Panc1 (cell line): Measurements from ENCODE around the gene ZNF862. TPM values are rescaled to one million over a fixed set of nuclear protein-coding genes. Genes with fewer than 3 reads are reported as not detected.

Experiments
- ATAC-seq: fragments of 200-7000 bp; cut with Tn5 transposase; 2 replicates; pipeline ENCODE4 v1.9.1; 2020; ENCODE audit warnings: mild to moderate bottlenecking, moderate library complexity
- BruUV-seq: library from RNA; stranded (reverse); fragments of 400-500 nt; replicated peaks from 2 replicates; lab custom pipeline; 2021; lab: Mats Ljungman, UMichigan
- CTCF ChIA-PET: fragments of 300-600 bp; sonication (Branson Sonifier 250); formaldehyde crosslinking; loops from one replicate; lab custom pipeline; 2022; ENCODE audit warnings: antibody characterized with exemption; lab: Charles Lee
- POLR2A ChIA-PET: fragments of 300-600 bp; sonication (Branson Sonifier 250); formaldehyde crosslinking; loops from one replicate; lab custom pipeline; 2022; ENCODE audit warnings: antibody characterized with exemption; lab: Charles Lee
- DNase-seq: peaks from one replicate; pipeline ENCODE4 v3.0.0-alpha.2; 2010; ENCODE audit warnings: low read depth, low spot score
- H3K27ac ChIP-seq: 2 replicates; pipeline ENCODE4 v1.5.1; 2011; ENCODE audit warnings: mild to moderate bottlenecking, low read length, inconsistent platforms
- H3K27me3 ChIP-seq: fragments of 200-500 bp; sonication (Bioruptor generic); 2 replicates; pipeline ENCODE4 v1.6.0; 2014; ENCODE audit warnings: low read length, inconsistent platforms; ENCODE audit not compliant: control insufficient read depth, insufficient read depth
- H3K36me3 ChIP-seq: fragments of 200-500 bp; sonication (Bioruptor generic); 2 replicates; pipeline ENCODE4 v1.5.1; 2014; ENCODE audit warnings: inconsistent platforms, mild to moderate bottlenecking, low read length, moderate library complexity; ENCODE audit not compliant: control insufficient read depth, insufficient read depth
- H3K4me1 ChIP-seq: 2 replicates; pipeline ENCODE4 v1.5.1; 2011; ENCODE audit warnings: inconsistent platforms, mild to moderate bottlenecking, low read length, moderate library complexity; ENCODE audit not compliant: control insufficient read depth, insufficient read depth
- H3K4me3 ChIP-seq, 2 experiments: 2 replicates each; pipeline ENCODE4 v1.5.1; 2011 to 2012; ENCODE audit warnings: low read depth in 2 of 2, low read length in 2 of 2, mild to moderate bottlenecking in 2 of 2, inconsistent platforms in 1 of 2, moderate library complexity in 1 of 2
- H3K9me3 ChIP-seq: fragments of 200-500 bp; sonication (Bioruptor generic); 2 replicates; pipeline ENCODE4 v1.5.1; 2014; ENCODE audit warnings: low read depth, mild to moderate bottlenecking, inconsistent platforms, low read length, moderate library complexity; ENCODE audit not compliant: control insufficient read depth, insufficient read depth
- POLR2AphosphoS5 ChIP-seq: IDR thresholded peaks from 2 replicates; pipeline ENCODE4 v1.6.1; 2012; ENCODE audit warnings: mild to moderate bottlenecking, low read depth, low read length, moderate library complexity
- REST ChIP-seq, 2 experiments: IDR thresholded peaks; 2 replicates each; pipeline ENCODE4 v1.6.1; 2011 to 2012; ENCODE audit warnings: low read depth in 2 of 2, control low read depth in 1 of 2, low read length in 1 of 2, mild to moderate bottlenecking in 1 of 2, moderate library complexity in 1 of 2; ENCODE audit not compliant: insufficient read depth in 1 of 2
- SIN3A ChIP-seq: IDR thresholded peaks from 2 replicates; pipeline ENCODE4 v1.6.1; 2012; ENCODE audit warnings: low read depth, mild to moderate bottlenecking, low read length, moderate library complexity, borderline replicate concordance; ENCODE audit not compliant: insufficient read depth
- TCF7L2 ChIP-seq: IDR thresholded peaks from 2 replicates; pipeline ENCODE4 v1.6.1; 2011; ENCODE audit warnings: mild to moderate bottlenecking, low read depth, low read length, inconsistent platforms
- in situ Hi-C: cut with HindIII; loops from 2 replicates; pipeline ENCODE4 v1.10.0; 2016; ENCODE audit warnings: low sequenced_read_pairs, low pct_unique_long_range_greater_than_20kb
- intact Hi-C: fragments of 100-400 bp; cut with micrococcal nuclease; formaldehyde crosslinking; loops from one replicate; pipeline ENCODE4 v1.10.0; 2022; ENCODE audit not compliant: unreplicated experiment
- total RNA-seq: library from RNA; stranded (reverse); gene quantifications from one replicate; pipeline ENCODE4 v1.2.1, GENCODE V29; 2021; ENCODE audit not compliant: unreplicated experiment
- TF ChIP-seq, protein P1 (sequence below): fragments of 450-650 bp; IDR thresholded peaks from 2 replicates; pipeline ENCODE4 v1.5.1; 2017; ENCODE audit warnings: mild to moderate bottlenecking

ZNF862 gene
- total RNA-seq, 1 experiment from 2014 or later = 6.8 TPM

GRCh38 chr7:149846021-149846420 is 7.8 kb downstream of the ZNF862 start:
- Histone ChIP-seq H3K27me3 (no peaks in the 10 kb centered on the region), H3K27ac (no peak overlapping the region), H3K4me1 (no peaks in the 10 kb centered on the region), H3K36me3 (no peaks in the 10 kb centered on the region), H3K4me3 (no peak overlapping the region), H3K9me3 (no peaks in the 10 kb centered on the region)
- ChIA-PET POLR2A (no interaction called here), CTCF (interaction anchor here (0.6 kb wide), 1 partner anchor 9 kb away, joined by 3 read pairs; no protein-coding TSS in a partner anchor)
- in situ Hi-C loops = no loop called here
- no TSS peak for BruUV-seq
- intact Hi-C loops = no loop called here
- ATAC-seq (no peak), DNase-seq (no peak)
- TF ChIP-seq REST (IDR thresholded peaks at IDR 0.05; ENCODE audit: insufficient read depth in 1 of 2, low read depth in 2 of 2, low read length in 1 of 2) = no peak
- TF ChIP-seq SIN3A = no peak
- TF ChIP-seq POLR2AphosphoS5 = no peak
- TF ChIP-seq, protein P1, sequence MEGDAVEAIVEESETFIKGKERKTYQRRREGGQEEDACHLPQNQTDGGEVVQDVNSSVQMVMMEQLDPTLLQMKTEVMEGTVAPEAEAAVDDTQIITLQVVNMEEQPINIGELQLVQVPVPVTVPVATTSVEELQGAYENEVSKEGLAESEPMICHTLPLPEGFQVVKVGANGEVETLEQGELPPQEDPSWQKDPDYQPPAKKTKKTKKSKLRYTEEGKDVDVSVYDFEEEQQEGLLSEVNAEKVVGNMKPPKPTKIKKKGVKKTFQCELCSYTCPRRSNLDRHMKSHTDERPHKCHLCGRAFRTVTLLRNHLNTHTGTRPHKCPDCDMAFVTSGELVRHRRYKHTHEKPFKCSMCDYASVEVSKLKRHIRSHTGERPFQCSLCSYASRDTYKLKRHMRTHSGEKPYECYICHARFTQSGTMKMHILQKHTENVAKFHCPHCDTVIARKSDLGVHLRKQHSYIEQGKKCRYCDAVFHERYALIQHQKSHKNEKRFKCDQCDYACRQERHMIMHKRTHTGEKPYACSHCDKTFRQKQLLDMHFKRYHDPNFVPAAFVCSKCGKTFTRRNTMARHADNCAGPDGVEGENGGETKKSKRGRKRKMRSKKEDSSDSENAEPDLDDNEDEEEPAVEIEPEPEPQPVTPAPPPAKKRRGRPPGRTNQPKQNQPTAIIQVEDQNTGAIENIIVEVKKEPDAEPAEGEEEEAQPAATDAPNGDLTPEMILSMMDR = no peak
- no peak for TF ChIP-seq TCF7L2

GRCh38 chr7:149846436-149847046 is 8.4 kb downstream of the ZNF862 start:
- no peak overlapping the region for H3K27ac ChIP-seq
- H3K27me3 ChIP-seq = no peaks in the 10 kb centered on the region
- CTCF ChIA-PET = interaction anchor here (0.6 kb wide), 1 partner anchor 10 kb away, joined by 3 read pairs; no protein-coding TSS in a partner anchor
- intact Hi-C loops (no loop called here), in situ Hi-C loops (no loop called here)
- TF ChIP-seq TCF7L2 = no peak
- no peak for TF ChIP-seq SIN3A
- no peak for TF ChIP-seq REST (IDR thresholded peaks at IDR 0.05; ENCODE audit: insufficient read depth in 1 of 2, low read depth in 2 of 2, low read length in 1 of 2)
- TF ChIP-seq, protein P1 = no peak
- TF ChIP-seq POLR2AphosphoS5 = no peak
- no peak overlapping the region for H3K4me3 ChIP-seq
- BruUV-seq = no TSS peak
- no peaks in the 10 kb centered on the region for H3K36me3 ChIP-seq
- no peaks in the 10 kb centered on the region for H3K9me3 ChIP-seq
- ATAC-seq (no peak), DNase-seq (no peak)
- no peaks in the 10 kb centered on the region for H3K4me1 ChIP-seq
- POLR2A ChIA-PET = interaction anchor here (0.6 kb wide), 1 partner anchor 594 kb away, joined by 3 read pairs; no protein-coding TSS in a partner anchor
